Measurements from ENCODE around the gene SPOCD1. TPM values are rescaled to one million over a fixed set of nuclear protein-coding genes. Genes with fewer than 3 reads are reported as not detected.

The SPOCD1 gene
- total RNA-seq, 1 experiment from 2014 or later: 10.2 TPM

- Histone ChIP-seq H3K9me2 (ENCODE audit: insufficient read depth) (no peaks in the 10 kb centered on the region), H3F3A (ENCODE audit: insufficient read depth, low read depth) (peaks cover 30% of the 10 kb centered on the region), H3K27me3 (ENCODE audit: insufficient read depth, low read depth) (no peaks in the 10 kb centered on the region), H4K20me1 (ENCODE audit: insufficient read depth) (no peaks in the 10 kb centered on the region), H3K4me3 (no peak overlapping the region), H3K27ac (no peak overlapping the region), H3K79me2 (ENCODE audit: low read depth) (peaks cover 24% of the 10 kb centered on the region), H3K4me1 (replicated peaks; ENCODE audit: insufficient read depth) (peaks cover 24% of the 10 kb centered on the region), H3K9me3 (ENCODE audit: insufficient read depth, low read depth) (no peaks in the 10 kb centered on the region), H3K4me2 (no peak overlapping the region), H3K36me3 (ENCODE audit: low read depth) (no peaks in the 10 kb centered on the region), H2AFZ (no peak overlapping the region)
- no peak for DNase-seq
- ChIA-PET CTCF (no interaction called here), POLR2A (ENCODE audit: unreplicated experiment) (no interaction called here)
- intact Hi-C loops (cut with micrococcal nuclease; ENCODE audit: unreplicated experiment): loop anchor here (10.0 kb wide), 1 partner anchor 621 kb away; no protein-coding TSS in a partner anchor
- TF ChIP-seq EZH2 (IDR thresholded peaks at IDR 0.05; ENCODE audit: low read depth): no peak
- no peak for TF ChIP-seq CTCF (conservative IDR thresholded peaks at IDR 0.05)
- no TSS peak for BruUV-seq (replicated peaks)
Measured at GRCh38 chr1:31793586-31794285, 22.1 kb downstream of the SPOCD1 start.

- Histone ChIP-seq H3K27me3 (ENCODE audit: insufficient read depth, low read depth) (no peaks in the 10 kb centered on the region), H3K4me3 (no peak overlapping the region), H2AFZ (no peak overlapping the region), H3K27ac (no peak overlapping the region), H3F3A (ENCODE audit: insufficient read depth, low read depth) (peaks cover 30% of the 10 kb centered on the region), H3K9me3 (ENCODE audit: insufficient read depth, low read depth) (no peaks in the 10 kb centered on the region), H3K4me1 (replicated peaks; ENCODE audit: insufficient read depth) (peaks cover 24% of the 10 kb centered on the region), H3K9me2 (ENCODE audit: insufficient read depth) (no peaks in the 10 kb centered on the region), H3K79me2 (ENCODE audit: low read depth) (peaks cover 19% of the 10 kb centered on the region), H4K20me1 (ENCODE audit: insufficient read depth) (no peaks in the 10 kb centered on the region), H3K4me2 (no peak overlapping the region), H3K36me3 (ENCODE audit: low read depth) (no peaks in the 10 kb centered on the region)
- ChIA-PET POLR2A (ENCODE audit: unreplicated experiment) (no interaction called here), CTCF (no interaction called here)
- BruUV-seq (replicated peaks): no TSS peak
- TF ChIP-seq CTCF (conservative IDR thresholded peaks at IDR 0.05): no peak
- TF ChIP-seq EZH2 (IDR thresholded peaks at IDR 0.05; ENCODE audit: low read depth): no peak
- DNase-seq: no peak
- intact Hi-C loops (cut with micrococcal nuclease; ENCODE audit: unreplicated experiment): loop anchor here (10.0 kb wide), 1 partner anchor 622 kb away; no protein-coding TSS in a partner anchor
Measured at GRCh38 chr1:31793086-31793485, 22.7 kb downstream of the SPOCD1 start.

GRCh38 chr1:31792541-31792940 is 23.3 kb downstream of the SPOCD1 start:
- BruUV-seq (replicated peaks): no TSS peak
- Histone ChIP-seq H3K27me3 (ENCODE audit: insufficient read depth, low read depth) (no peaks in the 10 kb centered on the region), H3K4me3 (no peak overlapping the region), H3K27ac (no peak overlapping the region), H3K4me2 (no peak overlapping the region), H3K4me1 (replicated peaks; ENCODE audit: insufficient read depth) (peaks cover 23% of the 10 kb centered on the region), H3F3A (ENCODE audit: insufficient read depth, low read depth) (peaks cover 34% of the 10 kb centered on the region), H3K9me2 (ENCODE audit: insufficient read depth) (no peaks in the 10 kb centered on the region), H3K79me2 (ENCODE audit: low read depth) (peaks cover 14% of the 10 kb centered on the region), H4K20me1 (ENCODE audit: insufficient read depth) (no peaks in the 10 kb centered on the region), H3K36me3 (ENCODE audit: low read depth) (no peaks in the 10 kb centered on the region), H2AFZ (no peak overlapping the region), H3K9me3 (ENCODE audit: insufficient read depth, low read depth) (no peaks in the 10 kb centered on the region)
- intact Hi-C loops (cut with micrococcal nuclease; ENCODE audit: unreplicated experiment): loop anchor here (10.0 kb wide), 1 partner anchor 622 kb away; no protein-coding TSS in a partner anchor
- no peak for DNase-seq
- no peak for TF ChIP-seq CTCF (conservative IDR thresholded peaks at IDR 0.05)
- TF ChIP-seq EZH2 (IDR thresholded peaks at IDR 0.05; ENCODE audit: low read depth): no peak
- ChIA-PET POLR2A (ENCODE audit: unreplicated experiment) (no interaction called here), CTCF (no interaction called here)
